ENCODE measurements around the gene STK33.

STK33 gene

GRCh38 chr11:8342821-8343681 is 251.0 kb downstream of the STK33 start:
- H3K9me3 Mint-ChIP-seq = no peaks in the 10 kb centered on the region
- H3K4me1 Mint-ChIP-seq = peaks cover 3% of the 10 kb centered on the region
- peak; percentile 61 for ATAC-seq
- H3K27ac Mint-ChIP-seq = no peak overlapping the region
- H3K4me3 Mint-ChIP-seq = no peak overlapping the region
- H3K27me3 Mint-ChIP-seq = no peaks in the 10 kb centered on the region
- peak; percentile 19 for DNase-seq
- no peaks in the 10 kb centered on the region for H3K36me3 Mint-ChIP-seq (ENCODE audit: low read depth)

GRCh38 chr11:8341996-8342395 is 252.0 kb downstream of the STK33 start:
- Mint-ChIP-seq H3K36me3 (ENCODE audit: low read depth) (no peaks in the 10 kb centered on the region), H3K27ac (no peak overlapping the region), H3K9me3 (no peaks in the 10 kb centered on the region), H3K4me3 (no peak overlapping the region), H3K4me1 (peaks cover 7% of the 10 kb centered on the region), H3K27me3 (no peaks in the 10 kb centered on the region)
- ATAC-seq (no peak), DNase-seq (no peak)
